SJCRH30 (cell line): ENCODE results near the gene TARS1. TPM values are rescaled to one million over a fixed set of nuclear protein-coding genes. Genes with fewer than 3 reads are reported as not detected.
A peak's percentile ranks its signal among the peaks of the same experiment; 100 is the strongest.
"Not testable (repeated sequence)": the region's sequence is repeated elsewhere in the genome, so short reads cannot be mapped to it uniquely, and the experiment has no call there.

Experiments
- DNase-seq, 2 experiments: peaks; one replicate each; pipeline ENCODE4 v3.0.0-alpha.2; 2015 to 2020
- H3K27ac ChIP-seq: fragments of 250-450 bp; sonication (Bioruptor Pico); 2 replicates; pipeline ENCODE4 v1.5.1; 2020; ENCODE audit warnings: mild to moderate bottlenecking, moderate library complexity
- H3K27me3 ChIP-seq: fragments of 250-450 bp; sonication (Bioruptor Pico); 2 replicates; pipeline ENCODE4 v1.5.1; 2020; ENCODE audit warnings: mild to moderate bottlenecking, moderate library complexity
- H3K36me3 ChIP-seq: fragments of 250-450 bp; sonication (Bioruptor Pico); 2 replicates; pipeline ENCODE4 v1.5.1; 2020; ENCODE audit warnings: mild to moderate bottlenecking, moderate library complexity
- H3K4me1 ChIP-seq: fragments of 250-450 bp; sonication (Bioruptor Pico); 2 replicates; pipeline ENCODE4 v1.5.1; 2020; ENCODE audit warnings: mild to moderate bottlenecking, moderate library complexity
- H3K4me3 ChIP-seq: fragments of 250-450 bp; sonication (Bioruptor Pico); 2 replicates; pipeline ENCODE4 v1.5.1; 2020; ENCODE audit warnings: mild to moderate bottlenecking, moderate library complexity
- H3K9me3 ChIP-seq: fragments of 250-450 bp; sonication (Bioruptor Pico); replicated peaks from 2 replicates; pipeline ENCODE4 v1.5.1; 2020; ENCODE audit warnings: mild to moderate bottlenecking, moderate library complexity
- total RNA-seq: library from RNA; depleted of rRNA; stranded (reverse); fragments of >200 nt; shearing (Covaris generic); gene quantifications from 2 replicates; pipeline ENCODE4 v1.2.3, GENCODE V29; 2014

TARS1 gene
- total RNA-seq, 1 experiment from 2014 or later: 347 TPM

DNA sequence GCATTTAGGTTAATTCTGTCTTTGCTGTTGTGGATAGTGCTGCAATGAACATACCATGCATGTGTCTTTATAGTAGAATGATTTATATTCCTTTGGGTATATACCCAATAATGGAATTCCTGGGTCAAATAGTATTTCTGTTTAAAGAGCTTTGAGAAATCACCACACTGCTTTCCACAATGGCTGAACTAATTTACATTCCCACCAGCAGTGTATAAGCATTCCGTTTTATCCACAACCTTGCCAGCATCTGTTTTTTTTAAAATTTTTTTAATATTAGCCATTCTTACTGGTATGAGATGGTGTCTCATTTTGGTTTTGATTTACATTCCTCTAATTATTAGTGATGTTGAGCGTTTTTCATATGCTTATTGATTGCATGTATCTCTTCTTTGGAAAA is 15.5 kb upstream of the TARS1 start:
- no peaks in the 10 kb centered on the region for H3K9me3 ChIP-seq
- H3K27ac ChIP-seq: no peak overlapping the region
- no peak for DNase-seq
- no peaks in the 10 kb centered on the region for H3K4me1 ChIP-seq
- no peaks in the 10 kb centered on the region for H3K27me3 ChIP-seq
- no peak overlapping the region for H3K4me3 ChIP-seq
- no peaks in the 10 kb centered on the region for H3K36me3 ChIP-seq

GRCh38 chr5:33430983-33431382 is 9.8 kb upstream of the TARS1 start:
- no peaks in the 10 kb centered on the region for H3K9me3 ChIP-seq
- no peaks in the 10 kb centered on the region for H3K36me3 ChIP-seq
- no peaks in the 10 kb centered on the region for H3K27me3 ChIP-seq
- H3K27ac ChIP-seq: no peak overlapping the region
- DNase-seq: no peak
- H3K4me1 ChIP-seq: no peaks in the 10 kb centered on the region
- H3K4me3 ChIP-seq: no peak overlapping the region

GRCh38 chr5:33432656-33433055 is 8.1 kb upstream of the TARS1 start:
- no peak for DNase-seq
- H3K4me3 ChIP-seq: no peak overlapping the region

GRCh38 chr5:33433303-33434240 is 7.2 kb upstream of the TARS1 start:
- Histone ChIP-seq H3K9me3 (no peaks in the 10 kb centered on the region), H3K27ac (no peak overlapping the region), H3K4me1 (no peaks in the 10 kb centered on the region), H3K4me3 (no peak overlapping the region), H3K36me3 (no peaks in the 10 kb centered on the region), H3K27me3 (no peaks in the 10 kb centered on the region)
- DNase-seq: no peak

More at GRCh38 chr5:33432656-33433055, 8.1 kb upstream of the TARS1 start:
- Histone ChIP-seq H3K27me3 (no peaks in the 10 kb centered on the region), H3K4me1 (no peaks in the 10 kb centered on the region), H3K36me3 (no peaks in the 10 kb centered on the region), H3K27ac (no peak overlapping the region), H3K9me3 (no peaks in the 10 kb centered on the region)

DNA sequence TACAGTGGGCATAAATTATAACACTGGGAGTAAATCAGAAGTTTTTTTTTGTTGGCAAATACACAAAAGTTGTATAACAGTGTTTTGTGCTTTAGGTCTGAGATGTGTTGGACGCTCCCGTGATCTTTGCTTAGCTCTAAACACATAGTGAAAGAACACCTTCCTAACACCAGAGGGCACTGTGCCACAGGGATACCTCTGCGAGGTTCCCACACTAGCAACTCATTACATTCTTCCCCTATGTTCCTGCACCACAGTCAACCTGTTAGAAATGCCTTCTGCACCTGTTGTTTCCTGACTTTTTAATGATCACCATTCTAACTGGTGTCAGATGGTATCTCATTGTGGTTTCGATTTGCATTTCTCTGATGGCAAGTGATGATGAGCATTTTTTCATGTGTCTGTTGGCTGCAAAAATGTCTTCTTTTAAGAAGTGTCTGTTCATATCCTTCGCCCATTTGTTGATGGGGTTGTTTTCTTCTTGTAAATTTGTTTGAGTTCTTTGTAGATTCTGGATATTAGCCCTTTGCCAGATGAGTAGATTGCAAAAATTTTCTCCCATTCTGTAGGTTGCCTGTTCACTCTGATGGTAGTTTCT is 4.8 kb upstream of the TARS1 start:
- H3K4me3 ChIP-seq, H3K36me3 ChIP-seq, H3K9me3 ChIP-seq, H3K4me1 ChIP-seq, H3K27ac ChIP-seq, H3K27me3 ChIP-seq: not testable (repeated sequence)
- peak; percentile 76 to 91 for DNase-seq

- Histone ChIP-seq H3K4me1 (peaks cover under 1% of the 10 kb centered on the region; the same call in 1 of the 2 replicates), H3K36me3 (peaks cover 10% of the 10 kb centered on the region), H3K4me3 (peak overlapping the region; percentile 86), H3K27ac (no peak overlapping the region), H3K9me3 (no peaks in the 10 kb centered on the region), H3K27me3 (no peaks in the 10 kb centered on the region)
- no peak for DNase-seq
Observed at GRCh38 chr5:33438996-33439395, 1.8 kb upstream of the TARS1 start.

DNA sequence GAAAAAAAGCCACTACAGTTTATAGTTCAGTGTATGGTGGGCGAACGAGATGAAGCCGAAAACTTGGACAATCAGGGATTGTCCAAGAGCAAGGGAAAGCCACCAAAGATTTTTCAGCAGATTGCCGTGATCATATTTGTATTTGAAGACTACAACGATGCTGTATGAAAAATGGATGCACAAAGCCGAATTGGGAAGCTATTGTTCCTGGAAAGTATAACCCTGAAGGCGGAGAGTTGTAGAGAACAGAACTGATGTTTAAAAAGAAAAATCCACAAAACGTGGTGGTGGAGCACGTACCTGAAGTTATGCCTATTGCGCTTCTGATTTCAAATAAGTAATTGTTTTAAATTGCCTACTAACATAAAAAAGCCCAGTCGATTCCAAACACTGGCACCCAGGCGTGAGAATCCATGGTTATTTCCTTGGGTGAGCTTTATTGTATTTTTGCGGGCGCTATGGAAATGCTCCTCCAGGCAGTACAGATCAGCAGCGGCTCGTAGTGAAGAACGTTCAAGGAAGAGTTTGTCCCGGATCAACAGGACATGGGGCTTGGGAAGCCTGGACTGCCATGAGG is 772 bp upstream of the TARS1 start:
- Histone ChIP-seq H3K4me1 (peaks cover 2% of the 10 kb centered on the region; the same call in 1 of the 2 replicates), H3K4me3 (peak overlapping the region; percentile 86), H3K27ac (peak overlapping the region; percentile 93), H3K9me3 (no peaks in the 10 kb centered on the region), H3K27me3 (no peaks in the 10 kb centered on the region), H3K36me3 (peaks cover 19% of the 10 kb centered on the region)
- no peak for DNase-seq

DNA sequence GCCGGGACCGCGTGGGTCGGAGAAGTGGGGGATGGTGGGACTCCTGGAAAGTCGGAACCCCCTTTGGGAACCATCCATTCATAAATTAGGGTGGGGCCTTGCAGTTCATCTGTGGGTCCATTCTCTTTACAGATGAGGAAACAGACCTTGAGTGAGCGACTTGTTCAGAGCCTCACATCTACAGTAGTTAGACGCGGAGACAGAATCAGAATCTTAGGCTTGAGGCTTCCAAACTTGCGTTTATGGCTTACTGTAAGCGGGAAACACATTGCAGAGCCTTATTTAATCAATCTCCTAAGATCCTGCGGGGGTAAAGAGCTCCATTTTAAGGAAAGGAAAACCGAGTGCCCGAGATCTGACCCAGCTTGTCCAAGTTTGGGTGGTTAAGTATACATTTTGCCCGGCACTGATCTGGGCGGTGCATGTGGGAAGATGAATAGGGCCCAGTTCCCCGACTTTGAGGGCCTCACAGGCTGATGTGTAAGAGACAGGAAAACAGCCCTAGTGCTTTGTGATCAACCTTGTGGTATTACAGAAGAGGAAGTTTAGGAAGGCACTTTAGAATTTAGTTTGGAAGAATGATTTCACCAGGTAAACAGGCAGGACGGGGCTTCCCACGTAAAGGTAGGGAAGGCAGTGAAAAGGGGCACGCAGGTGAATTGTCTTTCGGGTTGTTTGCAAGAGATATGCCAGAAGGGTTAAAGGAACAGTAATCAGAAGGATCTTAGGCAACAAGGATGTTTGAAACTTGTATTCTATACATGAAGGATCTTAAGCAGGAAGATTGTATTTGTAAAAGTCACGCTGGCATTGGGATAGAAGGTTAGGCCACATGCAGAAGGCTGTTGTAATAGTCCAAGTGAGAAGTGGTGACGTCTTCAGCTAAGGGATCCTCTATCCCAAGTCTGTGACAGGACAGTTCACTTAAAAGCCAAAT is 744 bp downstream of the TARS1 start:
- Histone ChIP-seq H3K27ac (peak overlapping the region; percentile 93), H3K36me3 (peaks cover 34% of the 10 kb centered on the region), H3K27me3 (no peaks in the 10 kb centered on the region), H3K9me3 (no peaks in the 10 kb centered on the region), H3K4me1 (peaks cover 2% of the 10 kb centered on the region; the same call in 1 of the 2 replicates), H3K4me3 (peak overlapping the region; percentile 86)
- DNase-seq: peak; percentile 22 to 61

- H3K4me1 ChIP-seq: peaks cover 2% of the 10 kb centered on the region; the same call in 1 of the 2 replicates
- no peaks in the 10 kb centered on the region for H3K27me3 ChIP-seq
- DNase-seq: no peak
- H3K27ac ChIP-seq: no peak overlapping the region
- H3K4me3 ChIP-seq: no peak overlapping the region
- no peaks in the 10 kb centered on the region for H3K9me3 ChIP-seq
- H3K36me3 ChIP-seq: peaks cover 62% of the 10 kb centered on the region
Observed at GRCh38 chr5:33444542-33444941, 3.8 kb downstream of the TARS1 start.

GRCh38 chr5:33445798-33446197 is 5.0 kb downstream of the TARS1 start:
- Histone ChIP-seq H3K27me3 (no peaks in the 10 kb centered on the region), H3K36me3 (peaks cover 74% of the 10 kb centered on the region), H3K27ac (no peak overlapping the region), H3K9me3 (no peaks in the 10 kb centered on the region), H3K4me1 (peaks cover 2% of the 10 kb centered on the region; the same call in 1 of the 2 replicates), H3K4me3 (no peak overlapping the region)
- no peak for DNase-seq

GRCh38 chr5:33448118-33448517 is 7.4 kb downstream of the TARS1 start:
- no peaks in the 10 kb centered on the region for H3K27me3 ChIP-seq
- H3K9me3 ChIP-seq: no peaks in the 10 kb centered on the region
- H3K4me3 ChIP-seq: no peak overlapping the region
- peaks cover 2% of the 10 kb centered on the region; the same call in 1 of the 2 replicates for H3K4me1 ChIP-seq
- H3K36me3 ChIP-seq: peaks cover 89% of the 10 kb centered on the region
- no peak overlapping the region for H3K27ac ChIP-seq
- no peak for DNase-seq

- Histone ChIP-seq H3K27me3 (no peaks in the 10 kb centered on the region), H3K9me3 (no peaks in the 10 kb centered on the region), H3K4me1 (no peaks in the 10 kb centered on the region), H3K4me3 (no peak overlapping the region), H3K36me3 (peaks cover 94% of the 10 kb centered on the region), H3K27ac (no peak overlapping the region)
- DNase-seq: no peak
Observed at GRCh38 chr5:33457126-33457525, 16.4 kb downstream of the TARS1 start.

GRCh38 chr5:33457817-33458216 is 17.1 kb downstream of the TARS1 start:
- Histone ChIP-seq H3K4me1 (no peaks in the 10 kb centered on the region), H3K27me3 (no peaks in the 10 kb centered on the region), H3K4me3 (no peak overlapping the region), H3K9me3 (no peaks in the 10 kb centered on the region), H3K36me3 (peaks cover 96% of the 10 kb centered on the region), H3K27ac (no peak overlapping the region)
- no peak for DNase-seq

GRCh38 chr5:33460210-33460609 is 19.4 kb downstream of the TARS1 start:
- Histone ChIP-seq H3K36me3 (peaks cover 98% of the 10 kb centered on the region), H3K9me3 (no peaks in the 10 kb centered on the region), H3K27ac (no peak overlapping the region), H3K4me3 (no peak overlapping the region), H3K4me1 (no peaks in the 10 kb centered on the region), H3K27me3 (no peaks in the 10 kb centered on the region)
- no peak for DNase-seq
